ENCODE results near the gene FN3K.
"Not testable (repeated sequence)": the region's sequence is repeated elsewhere in the genome, so short reads cannot be mapped to it uniquely, and the experiment has no call there.

Gene FN3K

DNA sequence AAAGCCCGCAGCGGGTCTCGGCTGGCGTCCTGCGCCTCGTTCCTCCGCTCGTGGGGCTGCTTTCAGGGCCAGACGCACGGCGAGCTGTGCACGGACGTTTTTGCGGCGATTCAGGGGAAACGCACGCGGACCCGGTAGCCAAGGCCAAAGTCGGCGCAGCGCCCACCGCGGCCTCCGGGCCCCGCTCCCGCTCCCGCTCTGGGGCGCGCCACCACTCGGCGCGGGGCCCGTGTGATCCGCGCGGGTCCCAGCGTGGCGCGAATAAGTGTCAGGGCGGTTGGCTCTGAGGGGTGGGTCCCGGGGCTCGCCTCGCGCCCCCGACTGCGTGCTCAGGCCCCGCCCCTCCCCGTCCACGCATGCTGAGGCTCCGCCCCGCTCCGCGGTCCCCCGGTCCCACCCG lies 15.8 kb downstream of the FN3K start:
- H3K27me3 ChIP-seq (ENCODE audit: control insufficient read depth, insufficient read depth, low read length): no peaks in the 10 kb centered on the region
- no peaks in the 10 kb centered on the region for H3K9me3 ChIP-seq (ENCODE audit: control insufficient read depth, low read length)
- H3K4me1 ChIP-seq (ENCODE audit: control insufficient read depth, insufficient read depth, low read length): peaks cover 7% of the 10 kb centered on the region
- no peak overlapping the region for H3K9ac ChIP-seq (ENCODE audit: low read length)
- H3K4me3 ChIP-seq (ENCODE audit: low read length): no peak overlapping the region
- no peaks in the 10 kb centered on the region for H3K36me3 ChIP-seq (ENCODE audit: control insufficient read depth, insufficient read depth, low read length)

DNA sequence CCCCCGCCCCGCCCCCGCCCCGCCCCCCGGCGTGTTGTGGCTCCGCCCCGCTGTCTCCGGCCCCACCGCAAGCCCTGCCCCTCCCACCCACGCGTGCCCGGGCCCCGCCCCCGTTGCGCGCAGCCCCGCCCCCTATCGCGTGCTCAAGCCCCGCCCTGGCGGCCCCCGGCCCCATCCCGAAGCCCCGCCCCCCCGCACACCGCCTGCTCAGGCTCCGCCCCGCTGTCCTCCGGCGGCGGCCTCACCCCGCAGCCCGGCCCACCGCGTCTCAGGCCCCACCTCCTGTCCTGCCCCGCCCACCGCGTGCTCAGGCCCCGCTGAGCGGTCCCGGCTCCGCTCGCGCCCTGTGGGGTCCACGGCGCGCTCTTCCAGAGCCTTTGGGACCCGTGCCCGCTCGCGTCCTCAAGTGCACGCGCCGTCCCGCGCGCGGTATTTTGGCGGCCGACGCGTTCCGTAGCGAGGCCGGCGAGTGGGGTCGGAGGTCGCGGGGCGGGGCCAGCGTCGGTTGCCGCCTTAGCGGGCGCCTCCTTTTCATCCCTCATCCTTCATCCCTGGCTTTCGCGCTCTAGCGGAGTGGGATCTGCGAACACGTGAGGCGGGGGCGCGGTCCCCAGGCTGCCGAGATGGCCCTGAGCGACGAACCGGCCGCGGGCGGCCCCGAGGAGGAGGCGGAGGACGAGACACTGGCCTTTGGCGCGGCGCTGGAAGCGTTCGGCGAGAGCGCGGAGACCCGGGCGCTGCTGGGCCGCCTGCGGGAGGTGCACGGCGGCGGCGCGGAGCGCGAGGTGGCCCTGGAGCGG lies 16.4 kb downstream of the FN3K start, which contains the start of gene TBCD:
TSS of gene TBCD (plus strand) at position 495 of the 800 bp plus-strand sequence. CDS start at position 624, 129 bp downstream.
- H3K36me3 ChIP-seq (ENCODE audit: control insufficient read depth, insufficient read depth, low read length): no peaks in the 10 kb centered on the region

DNA sequence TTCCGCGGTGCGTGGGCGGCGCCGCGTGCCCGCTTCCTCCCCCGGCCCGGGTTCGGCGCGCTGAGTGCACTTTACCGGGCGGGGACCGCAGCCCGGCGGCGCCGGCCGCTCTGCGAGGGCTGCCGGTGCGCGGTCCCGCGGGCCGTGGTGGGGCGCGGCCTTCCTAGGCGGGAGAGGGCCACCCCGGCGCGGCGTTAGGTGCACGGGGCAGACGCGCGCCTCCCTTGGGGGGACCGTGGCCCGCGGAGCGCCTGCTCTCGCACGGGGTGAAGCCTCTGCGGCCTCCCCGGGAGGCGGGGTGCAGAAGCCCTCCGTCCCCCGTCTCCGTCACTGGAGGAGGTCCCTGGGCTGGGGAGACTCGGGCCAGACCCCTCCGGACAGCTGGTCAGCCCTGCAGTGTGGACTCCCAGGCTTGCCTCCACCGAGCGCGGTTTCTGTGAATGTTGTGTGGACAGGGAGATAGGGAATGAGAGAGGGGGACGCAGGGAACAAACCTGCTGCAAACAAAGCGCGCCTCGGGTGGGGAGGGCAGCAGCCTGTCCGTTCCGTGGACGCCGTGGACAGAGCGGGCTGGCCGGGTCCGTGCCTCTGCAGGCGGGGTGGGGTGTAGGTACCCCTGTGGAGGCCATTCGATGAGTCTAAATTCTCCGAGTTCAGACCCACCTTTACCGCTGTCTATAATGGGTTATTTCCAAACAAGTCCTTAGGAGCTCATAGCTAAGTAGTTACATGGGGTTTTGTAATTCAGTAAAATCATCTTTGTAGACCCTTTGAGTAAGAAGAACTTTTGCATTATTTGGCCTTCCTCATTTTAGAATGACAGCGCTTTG lies 17.2 kb downstream of the FN3K start:
- Histone ChIP-seq H3K4me3 (ENCODE audit: low read length) (peak overlapping the region; percentile 41), H3K9ac (ENCODE audit: low read length) (peak overlapping the region; percentile 59), H3K36me3 (ENCODE audit: control insufficient read depth, insufficient read depth, low read length) (no peaks in the 10 kb centered on the region), H3K4me1 (ENCODE audit: control insufficient read depth, insufficient read depth, low read length) (peaks cover 7% of the 10 kb centered on the region), H3K9me3 (ENCODE audit: control insufficient read depth, low read length) (no peaks in the 10 kb centered on the region), H3K27me3 (ENCODE audit: control insufficient read depth, insufficient read depth, low read length) (no peaks in the 10 kb centered on the region)

More for the DNA sequence above, 16.4 kb downstream of the FN3K start, which contains the start of gene TBCD:
- peak within 1 kb of the TSS; percentile 59 for H3K9ac ChIP-seq (ENCODE audit: low read length)
- H3K27me3 ChIP-seq (ENCODE audit: control insufficient read depth, insufficient read depth, low read length): no peaks in the 10 kb centered on the region
- peaks cover 7% of the 10 kb centered on the region for H3K4me1 ChIP-seq (ENCODE audit: control insufficient read depth, insufficient read depth, low read length)
- no peaks in the 10 kb centered on the region for H3K9me3 ChIP-seq (ENCODE audit: control insufficient read depth, low read length)
- H3K4me3 ChIP-seq (ENCODE audit: low read length): peak within 1 kb of the TSS; percentile 41

- Histone ChIP-seq H3K36me3 (ENCODE audit: control insufficient read depth, insufficient read depth, low read length) (no peaks in the 10 kb centered on the region), H3K4me3 (ENCODE audit: low read length) (no peak overlapping the region), H3K9me3 (ENCODE audit: control insufficient read depth, low read length) (no peaks in the 10 kb centered on the region), H3K9ac (ENCODE audit: low read length) (peak overlapping the region; percentile 59), H3K4me1 (ENCODE audit: control insufficient read depth, insufficient read depth, low read length) (peaks cover 7% of the 10 kb centered on the region), H3K27me3 (ENCODE audit: control insufficient read depth, insufficient read depth, low read length) (no peaks in the 10 kb centered on the region)
These were observed 17.7 kb downstream of the FN3K start for GRCh38 chr17:82753201-82753464.

DNA sequence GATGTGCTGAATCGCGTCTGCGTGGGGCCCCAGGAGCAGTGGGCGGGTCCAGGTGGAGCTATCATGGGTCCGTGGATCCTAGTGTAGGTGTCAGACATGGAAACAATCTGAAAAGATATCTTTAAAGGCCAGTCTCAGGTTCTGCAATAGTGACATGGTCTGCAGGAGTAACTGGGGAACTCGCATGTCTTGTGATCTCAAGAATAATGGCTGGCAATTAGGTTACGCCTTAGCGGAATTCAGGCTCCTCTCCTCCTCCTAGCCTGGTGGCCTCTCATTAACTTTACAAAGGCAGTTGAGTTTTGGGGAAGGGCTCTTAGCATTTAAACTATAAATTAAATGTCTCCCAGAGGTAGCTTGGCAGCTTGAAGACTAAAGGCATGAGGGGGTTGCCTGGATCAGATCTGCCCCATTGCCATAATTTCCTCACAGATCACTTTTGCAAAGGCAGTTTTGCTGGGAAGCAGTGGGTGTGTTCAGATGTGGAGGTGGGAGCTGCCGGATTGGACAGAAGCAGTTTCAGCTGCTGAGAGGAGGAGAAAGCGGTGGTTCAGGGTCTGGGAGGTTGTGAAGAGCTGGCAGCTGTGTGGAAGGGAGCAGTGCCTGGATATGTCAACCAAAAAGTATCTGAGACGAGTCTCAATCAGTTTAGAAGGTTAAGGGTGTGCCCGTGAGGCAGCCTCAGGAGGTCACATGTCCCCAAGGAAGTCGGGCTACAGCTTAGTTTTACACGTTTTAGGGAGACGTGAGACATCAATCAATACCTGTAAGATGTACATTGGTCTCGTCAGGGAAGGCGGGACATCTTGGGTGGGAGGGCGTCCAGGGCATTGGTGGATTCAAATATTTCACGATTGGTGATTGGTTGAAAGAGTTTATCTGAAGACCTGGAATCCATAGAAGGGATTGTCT lies 19.1 kb downstream of the FN3K start:
- Histone ChIP-seq H3K4me1 (ENCODE audit: control insufficient read depth, insufficient read depth, low read length) (peaks cover 7% of the 10 kb centered on the region), H3K9ac (ENCODE audit: low read length) (peak overlapping the region; percentile 39), H3K27me3 (ENCODE audit: control insufficient read depth, insufficient read depth, low read length) (no peaks in the 10 kb centered on the region), H3K36me3 (ENCODE audit: control insufficient read depth, insufficient read depth, low read length) (no peaks in the 10 kb centered on the region), H3K9me3 (ENCODE audit: control insufficient read depth, low read length) (no peaks in the 10 kb centered on the region), H3K4me3 (ENCODE audit: low read length) (no peak overlapping the region)

- Histone ChIP-seq H3K27me3 (ENCODE audit: control insufficient read depth, insufficient read depth, low read length) (no peaks in the 10 kb centered on the region), H3K4me3 (ENCODE audit: low read length) (no peak overlapping the region), H3K9me3 (ENCODE audit: control insufficient read depth, low read length) (no peaks in the 10 kb centered on the region), H3K4me1 (ENCODE audit: control insufficient read depth, insufficient read depth, low read length) (peaks cover 7% of the 10 kb centered on the region), H3K36me3 (ENCODE audit: control insufficient read depth, insufficient read depth, low read length) (no peaks in the 10 kb centered on the region), H3K9ac (ENCODE audit: low read length) (no peak overlapping the region)
These were observed 20.8 kb downstream of the FN3K start for GRCh38 chr17:82756166-82756565.

GRCh38 chr17:82765371-82765770 lies 30.0 kb downstream of the FN3K start:
- H3K27me3 ChIP-seq (ENCODE audit: control insufficient read depth, insufficient read depth, low read length): no peaks in the 10 kb centered on the region
- no peaks in the 10 kb centered on the region for H3K36me3 ChIP-seq (ENCODE audit: control insufficient read depth, insufficient read depth, low read length)
- H3K4me1 ChIP-seq (ENCODE audit: control insufficient read depth, insufficient read depth, low read length): peaks cover 5% of the 10 kb centered on the region
- H3K9me3 ChIP-seq (ENCODE audit: control insufficient read depth, low read length): no peaks in the 10 kb centered on the region
- H3K4me3 ChIP-seq (ENCODE audit: low read length): no peak overlapping the region
- no peak overlapping the region for H3K9ac ChIP-seq (ENCODE audit: low read length)

DNA sequence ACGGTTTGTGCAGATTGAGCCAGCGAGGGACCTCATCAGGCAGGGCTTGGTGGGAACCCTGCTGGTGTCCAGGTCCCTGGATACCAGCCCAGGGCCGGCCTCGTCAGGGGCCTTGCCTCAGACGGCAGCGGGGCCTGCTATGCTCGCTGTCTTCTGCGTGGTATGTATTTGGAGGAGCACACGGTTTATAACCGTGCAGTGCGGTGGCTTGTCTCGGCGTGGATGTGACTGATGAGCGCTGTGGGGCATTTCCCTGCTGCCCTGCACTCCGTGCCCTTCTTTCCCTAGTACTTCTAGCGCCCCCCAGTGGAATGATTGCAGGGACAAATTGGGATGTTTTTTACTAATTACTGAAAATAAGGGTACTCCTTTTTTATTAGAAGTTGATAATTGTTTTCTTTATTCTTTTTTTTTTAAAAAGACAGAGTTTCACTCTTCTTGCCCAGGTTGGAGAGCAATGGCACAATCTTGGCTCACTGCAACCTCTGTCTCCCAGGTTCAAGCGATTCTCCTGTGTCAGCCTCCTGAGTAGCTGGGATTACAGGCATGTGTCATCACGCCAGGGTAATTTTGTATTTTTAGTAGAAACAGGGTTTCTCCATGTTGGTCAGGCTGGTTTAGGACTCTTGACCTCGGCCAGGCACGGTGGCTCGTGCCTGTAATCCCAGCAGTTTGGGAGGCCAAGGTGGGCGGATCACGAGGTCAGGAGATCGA lies 31.8 kb downstream of the FN3K start:
- Histone ChIP-seq H3K36me3 (ENCODE audit: control insufficient read depth, insufficient read depth, low read length) (no peaks in the 10 kb centered on the region), H3K9me3 (ENCODE audit: control insufficient read depth, low read length) (no peaks in the 10 kb centered on the region), H3K4me3 (ENCODE audit: low read length) (no peak overlapping the region), H3K9ac (ENCODE audit: low read length) (no peak overlapping the region), H3K27me3 (ENCODE audit: control insufficient read depth, insufficient read depth, low read length) (no peaks in the 10 kb centered on the region), H3K4me1 (ENCODE audit: control insufficient read depth, insufficient read depth, low read length) (peaks cover 19% of the 10 kb centered on the region)

GRCh38 chr17:82769041-82769440 lies 33.6 kb downstream of the FN3K start:
- Histone ChIP-seq H3K9ac (ENCODE audit: low read length) (no peak overlapping the region), H3K27me3 (ENCODE audit: control insufficient read depth, insufficient read depth, low read length) (no peaks in the 10 kb centered on the region), H3K36me3 (ENCODE audit: control insufficient read depth, insufficient read depth, low read length) (no peaks in the 10 kb centered on the region)

DNA sequence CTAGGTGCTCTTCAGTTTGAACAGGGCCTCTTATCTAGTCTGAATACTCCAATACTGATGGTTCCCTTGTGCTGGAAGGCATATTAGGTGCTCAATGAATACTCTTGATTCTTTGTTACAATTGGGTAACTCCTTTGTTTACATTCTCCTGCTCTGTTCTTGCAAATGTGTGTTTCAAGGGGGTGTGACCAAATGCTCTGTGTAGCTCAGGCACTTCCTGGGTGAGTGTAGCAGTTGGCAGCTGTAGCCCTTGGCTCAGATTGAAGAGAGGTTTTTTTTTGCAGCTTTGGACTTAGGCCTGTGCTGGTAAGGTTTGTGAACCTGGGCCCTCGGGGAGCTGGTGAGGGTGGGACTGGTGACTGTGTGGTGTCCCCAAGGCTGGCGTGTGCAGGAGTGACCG lies 36.6 kb downstream of the FN3K start:
- no peaks in the 10 kb centered on the region for H3K36me3 ChIP-seq (ENCODE audit: control insufficient read depth, insufficient read depth, low read length)
- H3K9ac ChIP-seq (ENCODE audit: low read length): peak overlapping the region; percentile 60
- H3K4me3 ChIP-seq (ENCODE audit: low read length): peak overlapping the region; percentile 26
- H3K9me3 ChIP-seq (ENCODE audit: control insufficient read depth, low read length): no peaks in the 10 kb centered on the region
- peaks cover 32% of the 10 kb centered on the region for H3K4me1 ChIP-seq (ENCODE audit: control insufficient read depth, insufficient read depth, low read length)
- H3K27me3 ChIP-seq (ENCODE audit: control insufficient read depth, insufficient read depth, low read length): no peaks in the 10 kb centered on the region

More at GRCh38 chr17:82769041-82769440, 33.6 kb downstream of the FN3K start:
- H3K4me3 ChIP-seq (ENCODE audit: low read length): no peak overlapping the region
- no peaks in the 10 kb centered on the region for H3K9me3 ChIP-seq (ENCODE audit: control insufficient read depth, low read length)
- peaks cover 25% of the 10 kb centered on the region for H3K4me1 ChIP-seq (ENCODE audit: control insufficient read depth, insufficient read depth, low read length)

DNA sequence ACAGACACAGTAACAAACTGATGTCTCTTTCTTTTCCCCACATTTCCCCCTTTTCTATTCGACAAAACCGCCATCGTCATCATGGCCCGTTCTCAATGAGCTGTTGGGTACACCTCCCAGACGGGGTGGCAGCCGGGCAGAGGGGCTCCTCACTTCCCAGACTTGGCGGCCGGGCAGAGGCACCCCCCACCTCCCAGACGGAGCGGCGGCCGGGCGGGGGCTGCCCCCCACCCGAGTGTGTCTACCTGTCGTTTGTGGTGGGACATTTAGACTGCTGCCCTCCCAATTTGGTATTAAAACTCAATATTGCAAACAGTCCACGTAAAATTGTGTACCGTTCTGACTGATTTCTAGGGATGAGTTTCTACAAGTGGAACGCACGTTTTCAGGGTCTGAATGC lies 39.0 kb downstream of the FN3K start:
- not testable (repeated sequence) for H3K36me3 ChIP-seq (ENCODE audit: control insufficient read depth, insufficient read depth, low read length); H3K9me3 ChIP-seq (ENCODE audit: control insufficient read depth, low read length); H3K4me3 ChIP-seq (ENCODE audit: low read length); H3K27me3 ChIP-seq (ENCODE audit: control insufficient read depth, insufficient read depth, low read length)
- Histone ChIP-seq H3K4me1 (ENCODE audit: control insufficient read depth, insufficient read depth, low read length) (peaks cover 31% of the 10 kb centered on the region), H3K9ac (ENCODE audit: low read length) (peak overlapping the region; percentile 52)

All from mucosa of stomach (tissue), 1 donor.